SK-N-SH treated with all-trans-retinoic acid at 6 μM for 48 hours (cell line): ENCODE data around the gene FGF18.

Experiments
- ATAC-seq: fragments of 200-7000 bp; cut with Tn5 transposase; 3 replicates; pipeline ENCODE4 v1.9.1; 2020; ENCODE audit warnings: mild to moderate bottlenecking, moderate library complexity
- BACH2 ChIP-seq: fragments of 250-450 bp; sonication (Bioruptor Pico); IDR thresholded peaks from 2 replicates; pipeline ENCODE4 v1.9.0; 2021; ENCODE audit warnings: mild to moderate bottlenecking, borderline replicate concordance
- CSDC2 ChIP-seq: fragments of 250-450 bp; sonication (Bioruptor Pico); IDR thresholded peaks from 2 replicates; pipeline ENCODE4 v1.5.0; 2020; ENCODE audit warnings: mild to moderate bottlenecking, moderate library complexity
- CSRNP3 ChIP-seq: fragments of 250-450 bp; sonication (Bioruptor Pico); IDR thresholded peaks from 2 replicates; pipeline ENCODE4 v1.5.1; 2021; ENCODE audit warnings: mild to moderate bottlenecking, moderate library complexity
- ESRRG ChIP-seq: fragments of 250-450 bp; sonication (Bioruptor Pico); IDR thresholded peaks from 2 replicates; pipeline ENCODE4 v1.6.1; 2021; ENCODE audit warnings: mild to moderate bottlenecking
- GLIS3 ChIP-seq: fragments of 250-450 bp; sonication (Bioruptor Pico); IDR thresholded peaks from 2 replicates; pipeline ENCODE4 v1.5.0; 2020; ENCODE audit warnings: mild to moderate bottlenecking, moderate library complexity
- ISL1 ChIP-seq: fragments of 250-450 bp; sonication (Bioruptor Pico); IDR thresholded peaks from 2 replicates; pipeline ENCODE4 v2.1.2; 2022; ENCODE audit warnings: mild to moderate bottlenecking, moderate library complexity
- POU6F1 ChIP-seq: fragments of 250-450 bp; sonication (Bioruptor Pico); IDR thresholded peaks from 2 replicates; pipeline ENCODE4 v1.8.0; 2021; ENCODE audit warnings: low read depth, mild to moderate bottlenecking, moderate library complexity, borderline replicate concordance
- RARB ChIP-seq: fragments of 250-450 bp; sonication (Bioruptor Pico); IDR thresholded peaks from 2 replicates; pipeline ENCODE4 v1.8.0; 2021; ENCODE audit warnings: mild to moderate bottlenecking, moderate library complexity
- SNAI2 ChIP-seq: fragments of 250-450 bp; sonication (Bioruptor Pico); IDR thresholded peaks from 2 replicates; pipeline ENCODE4 v1.5.0; 2020; ENCODE audit warnings: mild to moderate bottlenecking, moderate library complexity
- TCF4 ChIP-seq: fragments of 250-450 bp; sonication (Bioruptor Pico); IDR thresholded peaks from 2 replicates; pipeline ENCODE4 v1.8.0; 2021; ENCODE audit warnings: mild to moderate bottlenecking, moderate library complexity, borderline replicate concordance
- TOX ChIP-seq: fragments of 250-450 bp; sonication (Bioruptor Pico); IDR thresholded peaks from 2 replicates; pipeline ENCODE4 v1.8.0; 2021; ENCODE audit warnings: mild to moderate bottlenecking, moderate library complexity, borderline replicate concordance
- TSHZ2 ChIP-seq: fragments of 250-450 bp; sonication (Bioruptor Pico); IDR thresholded peaks from 2 replicates; pipeline ENCODE4 v1.5.0; 2020; ENCODE audit warnings: mild to moderate bottlenecking, moderate library complexity
- ZFP3 ChIP-seq: fragments of 250-450 bp; sonication (Bioruptor Pico); IDR thresholded peaks from 2 replicates; pipeline ENCODE4 v1.5.0; 2020; ENCODE audit warnings: mild to moderate bottlenecking, moderate library complexity
- ZFP30 ChIP-seq: fragments of 450-650 bp; formaldehyde crosslinking; IDR thresholded peaks from 2 replicates; pipeline ENCODE4 v1.5.0; 2022; ENCODE audit warnings: mild to moderate bottlenecking, moderate library complexity
- ZNF565 ChIP-seq: fragments of 450-650 bp; formaldehyde crosslinking; conservative IDR thresholded peaks from 2 replicates; pipeline ENCODE4 v1.5.0; 2020; ENCODE audit warnings: low read depth, mild to moderate bottlenecking, moderate library complexity
- ZNF70 ChIP-seq: fragments of 450-650 bp; formaldehyde crosslinking; IDR thresholded peaks from 2 replicates; pipeline ENCODE4 v1.5.0; 2020; ENCODE audit warnings: mild to moderate bottlenecking, moderate library complexity
- ZNF8 ChIP-seq: fragments of 450-650 bp; formaldehyde crosslinking; IDR thresholded peaks from 2 replicates; pipeline ENCODE4 v1.5.0; 2020; ENCODE audit warnings: mild to moderate bottlenecking, moderate library complexity
- TF ChIP-seq, protein P1 (sequence below): fragments of 250-450 bp; sonication (Bioruptor Pico); IDR thresholded peaks from 2 replicates; pipeline ENCODE4 v1.8.0; 2020; ENCODE audit warnings: mild to moderate bottlenecking, moderate library complexity, borderline replicate concordance
- TF ChIP-seq, protein P2 (sequence below): fragments of 250-450 bp; sonication (Bioruptor Pico); IDR thresholded peaks from 2 replicates; pipeline ENCODE4 v1.5.1; 2020; ENCODE audit warnings: low read depth, mild to moderate bottlenecking, moderate library complexity

FGF18 gene

DNA sequence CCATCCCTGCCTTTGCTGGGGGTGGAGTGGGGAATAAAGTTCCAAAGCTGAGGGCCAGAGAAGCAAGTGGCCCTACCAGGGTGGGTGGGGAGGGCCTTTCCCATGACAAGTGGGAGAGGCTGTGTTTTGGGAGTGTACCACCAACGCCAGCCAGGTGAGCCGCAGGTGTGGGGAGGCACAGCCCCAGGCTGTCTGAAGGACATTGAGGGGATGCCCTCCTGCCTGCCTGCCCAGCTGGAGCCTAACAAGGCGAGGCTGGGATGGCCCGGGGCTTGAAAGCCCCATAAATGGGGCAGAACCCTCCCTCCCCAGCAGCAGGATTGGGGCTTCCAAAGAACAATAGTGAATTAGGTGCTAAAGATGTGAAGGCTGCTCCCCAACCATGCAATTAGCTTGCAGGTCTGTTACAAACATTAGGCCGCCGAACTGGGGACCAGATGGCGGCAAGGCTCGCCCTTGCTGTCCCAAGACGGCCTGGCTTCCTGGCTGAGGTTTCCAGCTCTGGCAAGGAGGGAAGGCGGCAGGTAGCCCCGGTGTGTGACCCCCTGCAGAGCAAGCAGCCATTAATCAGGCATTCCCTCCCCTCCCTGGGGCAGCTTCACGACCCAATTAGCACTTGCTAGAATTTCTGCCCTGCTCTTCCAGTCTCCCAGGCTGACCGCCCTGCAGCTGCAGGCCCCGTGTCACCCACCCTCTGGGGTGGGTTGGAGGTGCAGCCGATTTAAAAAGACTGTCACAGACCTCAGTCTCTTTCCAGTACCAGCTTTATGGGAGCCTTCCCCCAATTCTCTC, 42.9 kb downstream of the FGF18 start (continued):
- TF ChIP-seq RARB (no peak), BACH2 (CRISPR knock-in tag) (no peak), ZFP3 (no peak)

DNA sequence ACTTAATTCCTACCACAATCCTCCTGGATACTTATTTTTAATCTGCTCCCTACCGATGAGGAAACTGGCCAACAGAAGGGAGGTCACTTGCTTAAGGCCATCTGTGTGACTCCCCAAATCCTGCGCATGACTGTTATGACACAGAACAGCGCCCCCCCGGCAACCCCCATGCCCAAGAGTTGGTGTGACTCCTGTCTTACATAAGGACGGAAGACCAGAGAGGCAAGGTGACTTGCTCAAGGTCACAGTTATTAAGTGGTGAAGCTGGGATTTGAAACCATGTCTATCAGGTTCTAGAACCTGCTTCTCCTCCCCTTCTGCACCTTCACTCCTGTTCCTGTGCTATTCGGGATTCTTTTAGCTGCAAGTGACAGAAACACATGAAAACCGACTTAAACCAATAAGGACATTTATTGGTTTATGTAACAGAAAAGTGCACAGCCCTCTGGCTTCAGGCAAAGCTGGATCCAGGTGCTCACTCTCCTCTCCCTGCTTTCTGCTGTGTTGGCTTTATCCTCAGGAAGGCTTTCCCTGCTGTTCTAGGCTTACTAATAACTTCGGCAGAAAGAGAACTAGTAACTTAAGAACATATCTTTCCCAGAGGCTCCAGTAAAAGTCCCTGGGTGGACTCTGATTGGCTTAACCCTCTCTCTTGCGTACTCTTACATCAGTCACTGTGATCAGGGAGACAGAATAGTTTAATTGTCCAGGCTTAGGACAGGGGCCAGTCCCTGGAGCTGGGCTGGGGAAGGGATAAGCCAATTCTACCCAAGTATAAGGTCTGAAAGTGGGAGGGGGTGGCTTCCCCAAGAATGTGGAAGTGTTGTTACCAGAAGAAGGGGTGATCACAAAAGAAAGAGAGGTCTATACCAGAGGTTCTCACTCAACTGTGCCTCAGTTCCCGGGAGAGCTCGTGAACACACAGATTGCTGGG, 43.7 kb downstream of the FGF18 start:
- no peak for TF ChIP-seq SNAI2
- TF ChIP-seq ZFP30 (CRISPR knock-in tag), result no peak
- TF ChIP-seq TSHZ2, result no peak
- TF ChIP-seq ESRRG, result no peak
- no peak for TF ChIP-seq TCF4 (CRISPR knock-in tag)
- TF ChIP-seq ZFP3, result no peak
- TF ChIP-seq CSRNP3 (CRISPR knock-in tag), result no peak
- TF ChIP-seq, protein P1, sequence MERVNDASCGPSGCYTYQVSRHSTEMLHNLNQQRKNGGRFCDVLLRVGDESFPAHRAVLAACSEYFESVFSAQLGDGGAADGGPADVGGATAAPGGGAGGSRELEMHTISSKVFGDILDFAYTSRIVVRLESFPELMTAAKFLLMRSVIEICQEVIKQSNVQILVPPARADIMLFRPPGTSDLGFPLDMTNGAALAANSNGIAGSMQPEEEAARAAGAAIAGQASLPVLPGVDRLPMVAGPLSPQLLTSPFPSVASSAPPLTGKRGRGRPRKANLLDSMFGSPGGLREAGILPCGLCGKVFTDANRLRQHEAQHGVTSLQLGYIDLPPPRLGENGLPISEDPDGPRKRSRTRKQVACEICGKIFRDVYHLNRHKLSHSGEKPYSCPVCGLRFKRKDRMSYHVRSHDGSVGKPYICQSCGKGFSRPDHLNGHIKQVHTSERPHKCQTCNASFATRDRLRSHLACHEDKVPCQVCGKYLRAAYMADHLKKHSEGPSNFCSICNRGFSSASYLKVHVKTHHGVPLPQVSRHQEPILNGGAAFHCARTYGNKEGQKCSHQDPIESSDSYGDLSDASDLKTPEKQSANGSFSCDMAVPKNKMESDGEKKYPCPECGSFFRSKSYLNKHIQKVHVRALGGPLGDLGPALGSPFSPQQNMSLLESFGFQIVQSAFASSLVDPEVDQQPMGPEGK (CRISPR knock-in tag), result no peak
- TF ChIP-seq ZNF8, result no peak
- no peak for TF ChIP-seq ISL1 (CRISPR knock-in tag)
- no peak for TF ChIP-seq ZNF70 (CRISPR knock-in tag)
- no peak for TF ChIP-seq CSDC2
- TF ChIP-seq, protein P2, sequence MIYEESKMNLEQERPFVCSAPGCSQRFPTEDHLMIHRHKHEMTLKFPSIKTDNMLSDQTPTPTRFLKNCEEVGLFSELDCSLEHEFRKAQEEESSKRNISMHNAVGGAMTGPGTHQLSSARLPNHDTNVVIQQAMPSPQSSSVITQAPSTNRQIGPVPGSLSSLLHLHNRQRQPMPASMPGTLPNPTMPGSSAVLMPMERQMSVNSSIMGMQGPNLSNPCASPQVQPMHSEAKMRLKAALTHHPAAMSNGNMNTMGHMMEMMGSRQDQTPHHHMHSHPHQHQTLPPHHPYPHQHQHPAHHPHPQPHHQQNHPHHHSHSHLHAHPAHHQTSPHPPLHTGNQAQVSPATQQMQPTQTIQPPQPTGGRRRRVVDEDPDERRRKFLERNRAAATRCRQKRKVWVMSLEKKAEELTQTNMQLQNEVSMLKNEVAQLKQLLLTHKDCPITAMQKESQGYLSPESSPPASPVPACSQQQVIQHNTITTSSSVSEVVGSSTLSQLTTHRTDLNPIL (CRISPR knock-in tag), result no peak
- TF ChIP-seq RARB, result no peak
- ATAC-seq, result no peak

DNA sequence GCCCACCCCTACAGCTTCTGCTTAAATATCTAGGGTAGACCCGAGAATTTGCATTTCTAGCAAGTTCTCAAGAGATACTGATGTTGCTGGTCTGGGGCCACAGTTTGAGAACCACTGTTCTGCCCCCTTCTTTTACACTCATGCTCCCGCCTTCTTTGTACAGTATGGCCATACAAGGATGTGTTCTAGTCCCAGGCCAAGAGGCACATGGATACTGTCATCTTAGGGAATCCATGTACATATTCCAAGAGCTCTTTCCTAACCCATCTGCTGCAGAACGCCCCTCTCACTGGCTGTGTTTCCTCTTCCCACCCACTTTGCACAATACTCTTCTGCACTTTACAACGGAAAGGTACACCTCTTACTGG, 44.4 kb downstream of the FGF18 start:
- no peak for ATAC-seq
- no peak for TF ChIP-seq ZNF70 (CRISPR knock-in tag)
- TF ChIP-seq ZNF8, result no peak
- TF ChIP-seq ISL1 (CRISPR knock-in tag), result no peak
- no peak for TF ChIP-seq GLIS3 (CRISPR knock-in tag)
- no peak for TF ChIP-seq CSDC2
- TF ChIP-seq POU6F1 (CRISPR knock-in tag), result no peak
- no peak for TF ChIP-seq TOX (CRISPR knock-in tag)
- TF ChIP-seq BACH2 (CRISPR knock-in tag), result no peak
- TF ChIP-seq RARB, result no peak
- TF ChIP-seq CSRNP3 (CRISPR knock-in tag), result no peak
- TF ChIP-seq TCF4 (CRISPR knock-in tag), result no peak
- TF ChIP-seq, protein P2 (CRISPR knock-in tag), result no peak
- TF ChIP-seq SNAI2, result no peak
- no peak for TF ChIP-seq ZNF565 (CRISPR knock-in tag)
- TF ChIP-seq TSHZ2, result no peak
- TF ChIP-seq ZFP3, result no peak
